Neural cell (in vitro differentiated cells): ENCODE results near the gene CAMK2B. TPM values are rescaled to one million over a fixed set of nuclear protein-coding genes. Genes with fewer than 3 reads are reported as not detected.

ENCODE experiments used
- H2AFZ ChIP-seq: fragments of 200-600, 300-800 bp; sonication (generic), shearing (Covaris generic); 2 replicates; pipeline ENCODE4 v1.6.0; 2014; ENCODE audit warnings: low read depth, mild to moderate bottlenecking, antibody characterized with exemption, low read length, moderate library complexity
- H3F3A ChIP-seq: fragments of 200-600 bp; shearing (Covaris generic); 2 replicates; pipeline ENCODE4 v1.6.1; 2016; ENCODE audit warnings: mild to moderate bottlenecking, moderate library complexity, mixed read lengths, antibody characterized with exemption, low read length; ENCODE audit not compliant: insufficient read depth, poor library complexity, severe bottlenecking
- H3K27ac ChIP-seq: fragments of 200-600, 300-800 bp; sonication (generic), shearing (Covaris generic); 2 replicates; pipeline ENCODE4 v1.5.1; 2014; ENCODE audit warnings: mild to moderate bottlenecking, low read length, moderate library complexity
- H3K27me3 ChIP-seq: fragments of 300-800, 200-600 bp; sonication (generic), shearing (Covaris generic); 2 replicates; pipeline ENCODE4 v1.6.0; 2014; ENCODE audit warnings: mild to moderate bottlenecking, low read depth, low read length, moderate library complexity; ENCODE audit not compliant: insufficient read depth
- H3K36me3 ChIP-seq: fragments of 300-800, 200-600 bp; sonication (generic), shearing (Covaris generic); 2 replicates; pipeline ENCODE4 v1.5.1; 2014; ENCODE audit warnings: mild to moderate bottlenecking, antibody characterized with exemption, low read length, moderate library complexity; ENCODE audit not compliant: insufficient read depth
- H3K4me2 ChIP-seq: fragments of 300-800, 200-600 bp; sonication (generic), shearing (Covaris generic); 2 replicates; pipeline ENCODE4 v1.6.0; 2014; ENCODE audit warnings: mild to moderate bottlenecking, low read length
- H3K4me3 ChIP-seq: fragments of 300-800, 200-600 bp; sonication (generic), shearing (Covaris generic); 2 replicates; pipeline ENCODE4 v1.5.1; 2014; ENCODE audit warnings: mild to moderate bottlenecking, low read length, moderate library complexity
- H3K79me2 ChIP-seq: fragments of 200-600 bp; shearing (Covaris generic); replicated peaks from 2 replicates; pipeline ENCODE4 v1.6.0; 2014; ENCODE audit warnings: mild to moderate bottlenecking, low read length, moderate library complexity; ENCODE audit not compliant: insufficient read depth
- H3K9ac ChIP-seq: fragments of 300-800, 200-600 bp; sonication (generic), shearing (Covaris generic); 2 replicates; pipeline ENCODE4 v1.6.1; 2016; ENCODE audit warnings: mild to moderate bottlenecking, low read length, mixed read lengths
- H3K9me2 ChIP-seq: fragments of 200-600 bp; shearing (Covaris generic); 2 replicates; pipeline ENCODE4 v1.6.1; 2016; ENCODE audit warnings: mild to moderate bottlenecking, low read length, mixed read lengths; ENCODE audit not compliant: insufficient read depth
- H3K9me3 ChIP-seq: fragments of 200-600, 300-800 bp; sonication (generic), shearing (Covaris generic); 2 replicates; pipeline ENCODE4 v1.6.1; 2016; ENCODE audit warnings: mild to moderate bottlenecking, mixed run types, low read length, moderate library complexity, mixed read lengths
- H4K20me1 ChIP-seq: fragments of 200-600 bp; shearing (Covaris generic); 2 replicates; pipeline ENCODE4 v1.6.1; 2016; ENCODE audit warnings: mild to moderate bottlenecking, mixed run types; ENCODE audit not compliant: insufficient read depth
- EP300 ChIP-seq: fragments of 450-650 bp; conservative IDR thresholded peaks from 2 replicates; pipeline ENCODE4 v1.6.1; 2014; ENCODE audit warnings: antibody characterized with exemption, mild to moderate bottlenecking, moderate library complexity; ENCODE audit not compliant: poor library complexity, severe bottlenecking
- EZH2 ChIP-seq: fragments of 200-600, 300-800 bp; shearing (Covaris generic), sonication (generic); IDR thresholded peaks from 2 replicates; pipeline ENCODE4 v1.6.1; 2014; ENCODE audit warnings: antibody characterized with exemption, low read length, borderline replicate concordance, mild to moderate bottlenecking; ENCODE audit not compliant: insufficient read depth, poor library complexity, severe bottlenecking
- MXI1 ChIP-seq: fragments of 450-650 bp; conservative IDR thresholded peaks from 2 replicates; pipeline ENCODE4 v1.6.1; 2014; ENCODE audit warnings: antibody characterized with exemption, mild to moderate bottlenecking; ENCODE audit not compliant: poor library complexity, severe bottlenecking
- POLR2AphosphoS5 ChIP-seq: IDR thresholded peaks from 2 replicates; pipeline ENCODE4 v1.6.1; 2012
- RAD21 ChIP-seq: fragments of 450-650 bp; conservative IDR thresholded peaks from 2 replicates; pipeline ENCODE4 v1.6.1; 2014; ENCODE audit warnings: antibody characterized with exemption, mild to moderate bottlenecking, moderate library complexity
- SMC3 ChIP-seq: fragments of 450-650 bp; conservative IDR thresholded peaks from 2 replicates; pipeline ENCODE4 v1.6.1; 2014; ENCODE audit warnings: antibody characterized with exemption, mild to moderate bottlenecking, moderate library complexity; ENCODE audit not compliant: poor library complexity
- TAF1 ChIP-seq: IDR thresholded peaks from 2 replicates; pipeline ENCODE4 v1.6.1; 2012; ENCODE audit warnings: low read depth
- polyA plus RNA-seq: library from polyadenylated mRNA; depleted of rRNA; stranded (reverse); fragments of >200 nt; gene quantifications from 2 replicates; pipeline ENCODE4 v1.2.3, GENCODE V29; 2014
- TF ChIP-seq, protein P1 (sequence below): fragments of 450-650 bp; IDR thresholded peaks from 2 replicates; pipeline ENCODE4 v1.5.1; 2014; ENCODE audit warnings: antibody characterized with exemption, mild to moderate bottlenecking, moderate library complexity; ENCODE audit not compliant: poor library complexity, severe bottlenecking
- TF ChIP-seq, protein P2 (sequence below): IDR thresholded peaks from 2 replicates; pipeline ENCODE4 v1.6.1; 2012; ENCODE audit warnings: borderline replicate concordance

Gene CAMK2B
- polyA plus RNA-seq, 1 donor from 2014 or later = 67.3 TPM

DNA sequence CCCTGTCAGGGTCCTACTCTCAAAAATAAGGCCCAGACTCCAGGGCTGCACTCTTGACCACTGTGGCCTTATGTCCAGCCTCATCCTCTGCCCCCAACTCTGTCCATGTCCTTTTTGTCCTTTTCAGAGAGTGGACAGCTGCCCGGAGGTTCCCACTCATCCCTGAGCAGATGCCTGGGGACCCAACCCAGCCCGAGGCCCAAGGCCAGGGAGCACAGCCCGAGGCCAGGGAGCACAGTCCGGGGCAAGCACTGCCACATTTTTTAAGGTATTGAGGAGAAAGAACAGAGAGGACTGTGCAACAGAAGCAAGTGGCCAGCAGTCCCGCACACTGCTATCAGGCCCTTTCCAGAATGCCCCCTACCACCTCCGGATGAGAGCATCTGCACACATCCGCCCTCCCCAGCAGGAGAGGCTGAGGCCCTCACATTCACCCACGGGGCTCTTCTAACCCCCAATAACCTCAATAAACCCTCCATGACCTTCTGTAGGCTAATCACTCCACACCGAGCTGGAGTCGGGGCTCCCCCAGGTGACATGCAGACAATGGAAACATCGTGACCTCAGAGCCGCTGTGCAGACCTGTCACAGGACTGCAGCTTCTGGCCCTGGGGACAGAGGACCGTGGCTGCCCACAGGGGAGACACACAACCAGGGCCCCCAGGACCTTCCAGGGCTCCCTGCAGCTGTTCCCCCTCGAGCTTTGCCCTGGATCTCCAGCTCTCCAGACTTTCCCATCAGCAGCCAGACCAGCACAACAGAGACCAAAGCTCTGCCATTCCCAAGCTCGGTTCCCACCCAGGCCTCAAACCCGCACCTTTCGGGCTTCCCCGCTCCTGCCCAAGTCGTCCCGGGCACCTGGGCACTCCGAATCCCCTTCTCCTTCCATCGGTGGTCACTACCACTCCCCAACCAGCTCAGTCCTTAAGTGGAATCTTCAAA is 51.4 kb downstream of the CAMK2B start:
- no peak overlapping the region for H3K27ac ChIP-seq
- no peaks in the 10 kb centered on the region for H3F3A ChIP-seq
- TF ChIP-seq RAD21 (no peak), SMC3 (no peak), TAF1 (no peak), EP300 (no peak), POLR2AphosphoS5 (no peak), EZH2 (no peak), MXI1 (no peak)
- TF ChIP-seq, protein P1, sequence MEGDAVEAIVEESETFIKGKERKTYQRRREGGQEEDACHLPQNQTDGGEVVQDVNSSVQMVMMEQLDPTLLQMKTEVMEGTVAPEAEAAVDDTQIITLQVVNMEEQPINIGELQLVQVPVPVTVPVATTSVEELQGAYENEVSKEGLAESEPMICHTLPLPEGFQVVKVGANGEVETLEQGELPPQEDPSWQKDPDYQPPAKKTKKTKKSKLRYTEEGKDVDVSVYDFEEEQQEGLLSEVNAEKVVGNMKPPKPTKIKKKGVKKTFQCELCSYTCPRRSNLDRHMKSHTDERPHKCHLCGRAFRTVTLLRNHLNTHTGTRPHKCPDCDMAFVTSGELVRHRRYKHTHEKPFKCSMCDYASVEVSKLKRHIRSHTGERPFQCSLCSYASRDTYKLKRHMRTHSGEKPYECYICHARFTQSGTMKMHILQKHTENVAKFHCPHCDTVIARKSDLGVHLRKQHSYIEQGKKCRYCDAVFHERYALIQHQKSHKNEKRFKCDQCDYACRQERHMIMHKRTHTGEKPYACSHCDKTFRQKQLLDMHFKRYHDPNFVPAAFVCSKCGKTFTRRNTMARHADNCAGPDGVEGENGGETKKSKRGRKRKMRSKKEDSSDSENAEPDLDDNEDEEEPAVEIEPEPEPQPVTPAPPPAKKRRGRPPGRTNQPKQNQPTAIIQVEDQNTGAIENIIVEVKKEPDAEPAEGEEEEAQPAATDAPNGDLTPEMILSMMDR = no peak
- TF ChIP-seq, protein P2, sequence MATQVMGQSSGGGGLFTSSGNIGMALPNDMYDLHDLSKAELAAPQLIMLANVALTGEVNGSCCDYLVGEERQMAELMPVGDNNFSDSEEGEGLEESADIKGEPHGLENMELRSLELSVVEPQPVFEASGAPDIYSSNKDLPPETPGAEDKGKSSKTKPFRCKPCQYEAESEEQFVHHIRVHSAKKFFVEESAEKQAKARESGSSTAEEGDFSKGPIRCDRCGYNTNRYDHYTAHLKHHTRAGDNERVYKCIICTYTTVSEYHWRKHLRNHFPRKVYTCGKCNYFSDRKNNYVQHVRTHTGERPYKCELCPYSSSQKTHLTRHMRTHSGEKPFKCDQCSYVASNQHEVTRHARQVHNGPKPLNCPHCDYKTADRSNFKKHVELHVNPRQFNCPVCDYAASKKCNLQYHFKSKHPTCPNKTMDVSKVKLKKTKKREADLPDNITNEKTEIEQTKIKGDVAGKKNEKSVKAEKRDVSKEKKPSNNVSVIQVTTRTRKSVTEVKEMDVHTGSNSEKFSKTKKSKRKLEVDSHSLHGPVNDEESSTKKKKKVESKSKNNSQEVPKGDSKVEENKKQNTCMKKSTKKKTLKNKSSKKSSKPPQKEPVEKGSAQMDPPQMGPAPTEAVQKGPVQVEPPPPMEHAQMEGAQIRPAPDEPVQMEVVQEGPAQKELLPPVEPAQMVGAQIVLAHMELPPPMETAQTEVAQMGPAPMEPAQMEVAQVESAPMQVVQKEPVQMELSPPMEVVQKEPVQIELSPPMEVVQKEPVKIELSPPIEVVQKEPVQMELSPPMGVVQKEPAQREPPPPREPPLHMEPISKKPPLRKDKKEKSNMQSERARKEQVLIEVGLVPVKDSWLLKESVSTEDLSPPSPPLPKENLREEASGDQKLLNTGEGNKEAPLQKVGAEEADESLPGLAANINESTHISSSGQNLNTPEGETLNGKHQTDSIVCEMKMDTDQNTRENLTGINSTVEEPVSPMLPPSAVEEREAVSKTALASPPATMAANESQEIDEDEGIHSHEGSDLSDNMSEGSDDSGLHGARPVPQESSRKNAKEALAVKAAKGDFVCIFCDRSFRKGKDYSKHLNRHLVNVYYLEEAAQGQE = no peak
- no peak overlapping the region for H3K4me2 ChIP-seq
- H3K9ac ChIP-seq = no peak overlapping the region
- H3K9me2 ChIP-seq = no peaks in the 10 kb centered on the region
- no peaks in the 10 kb centered on the region for H3K9me3 ChIP-seq
- H2AFZ ChIP-seq = no peak overlapping the region
- no peaks in the 10 kb centered on the region for H3K36me3 ChIP-seq
- H3K4me3 ChIP-seq = no peak overlapping the region
- H3K79me2 ChIP-seq = no peaks in the 10 kb centered on the region
- no peaks in the 10 kb centered on the region for H4K20me1 ChIP-seq
- no peaks in the 10 kb centered on the region for H3K27me3 ChIP-seq

DNA sequence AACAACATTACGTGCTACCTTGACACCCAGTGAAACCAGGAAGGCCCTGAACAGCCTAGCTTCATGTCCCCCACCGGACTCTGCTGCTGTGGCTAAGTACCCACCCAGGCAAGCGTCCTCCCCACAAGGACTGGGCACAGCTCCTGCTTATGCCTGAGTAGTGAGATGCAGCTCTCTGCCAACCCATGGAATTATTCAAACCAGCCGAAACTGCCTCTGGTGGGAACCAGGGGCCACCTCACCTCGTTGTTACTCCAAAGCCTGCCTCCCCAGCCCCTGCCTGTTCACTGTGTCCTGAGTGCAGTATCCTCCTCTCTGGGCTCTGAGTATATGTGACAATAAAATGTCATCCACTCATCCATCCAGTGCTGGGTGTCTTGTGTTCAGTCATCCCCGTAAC is 52.4 kb downstream of the CAMK2B start:
- Histone ChIP-seq H3F3A (no peaks in the 10 kb centered on the region), H3K79me2 (no peaks in the 10 kb centered on the region), H3K4me2 (no peak overlapping the region), H3K27me3 (no peaks in the 10 kb centered on the region), H3K9me3 (no peaks in the 10 kb centered on the region), H3K9ac (no peak overlapping the region), H3K27ac (no peak overlapping the region), H2AFZ (no peak overlapping the region), H3K36me3 (no peaks in the 10 kb centered on the region), H3K9me2 (no peaks in the 10 kb centered on the region), H3K4me3 (no peak overlapping the region), H4K20me1 (no peaks in the 10 kb centered on the region)
- TF ChIP-seq, protein P1 = no peak
- TF ChIP-seq TAF1 (no peak), POLR2AphosphoS5 (no peak), SMC3 (no peak), RAD21 (no peak), MXI1 (no peak), EP300 (no peak), EZH2 (no peak)
- TF ChIP-seq, protein P2 = no peak
